RWPE2 (cell line): ENCODE data around the gene SERPIND1.

Experiments
- ATAC-seq: fragments of 200-7000 bp; cut with Tn5 transposase; 3 replicates; pipeline ENCODE4 v1.9.1; 2021; ENCODE audit warnings: low read depth
- DNase-seq: peaks from one replicate; pipeline ENCODE4 v3.0.0-alpha.2; 2020; ENCODE audit warnings: low spot score
- H3K27ac ChIP-seq: fragments of 450-650 bp; 2 replicates; pipeline ENCODE4 v1.5.1; 2017; ENCODE audit warnings: mild to moderate bottlenecking; ENCODE audit not compliant: poor library complexity, severe bottlenecking
- H3K27me3 ChIP-seq: fragments of 250-450 bp; sonication (Bioruptor Pico); 2 replicates; pipeline ENCODE4 v1.5.1; 2021; ENCODE audit warnings: mild to moderate bottlenecking, moderate library complexity; ENCODE audit not compliant: insufficient read depth, poor library complexity, severe bottlenecking
- H3K36me3 ChIP-seq: fragments of 250-450 bp; sonication (Bioruptor Pico); 2 replicates; pipeline ENCODE4 v1.5.1; 2020; ENCODE audit warnings: low read depth, mild to moderate bottlenecking, moderate library complexity
- H3K4me1 ChIP-seq: fragments of 250-450 bp; sonication (Bioruptor Pico); 2 replicates; pipeline ENCODE4 v1.5.1; 2021; ENCODE audit warnings: mild to moderate bottlenecking, moderate library complexity; ENCODE audit not compliant: insufficient read depth, poor library complexity, severe bottlenecking
- H3K4me3 ChIP-seq: fragments of 250-450 bp; sonication (Bioruptor Pico); 2 replicates; pipeline ENCODE4 v1.5.1; 2021; ENCODE audit warnings: mild to moderate bottlenecking, moderate library complexity; ENCODE audit not compliant: severe bottlenecking
- H3K9me3 ChIP-seq: fragments of 250-450 bp; sonication (Bioruptor Pico); 2 replicates; pipeline ENCODE4 v1.5.1; 2021; ENCODE audit warnings: mild to moderate bottlenecking, moderate library complexity; ENCODE audit not compliant: severe bottlenecking
- CTCF ChIP-seq: fragments of 450-650 bp; IDR thresholded peaks from one replicate; pipeline ENCODE4 v1.5.1; 2017; ENCODE audit warnings: mild to moderate bottlenecking, moderate library complexity; ENCODE audit not compliant: poor library complexity, severe bottlenecking

The SERPIND1 gene

GRCh38 chr22:20761536-20761935 is 12.4 kb upstream of the SERPIND1 start:
- TF ChIP-seq CTCF: no peak
- Histone ChIP-seq H3K36me3 (peaks cover 15% of the 10 kb centered on the region), H3K9me3 (no peaks in the 10 kb centered on the region), H3K27ac (no peak overlapping the region), H3K4me3 (no peak overlapping the region), H3K27me3 (no peaks in the 10 kb centered on the region), H3K4me1 (no peaks in the 10 kb centered on the region)
- no peak for DNase-seq
- no peak for ATAC-seq

DNA sequence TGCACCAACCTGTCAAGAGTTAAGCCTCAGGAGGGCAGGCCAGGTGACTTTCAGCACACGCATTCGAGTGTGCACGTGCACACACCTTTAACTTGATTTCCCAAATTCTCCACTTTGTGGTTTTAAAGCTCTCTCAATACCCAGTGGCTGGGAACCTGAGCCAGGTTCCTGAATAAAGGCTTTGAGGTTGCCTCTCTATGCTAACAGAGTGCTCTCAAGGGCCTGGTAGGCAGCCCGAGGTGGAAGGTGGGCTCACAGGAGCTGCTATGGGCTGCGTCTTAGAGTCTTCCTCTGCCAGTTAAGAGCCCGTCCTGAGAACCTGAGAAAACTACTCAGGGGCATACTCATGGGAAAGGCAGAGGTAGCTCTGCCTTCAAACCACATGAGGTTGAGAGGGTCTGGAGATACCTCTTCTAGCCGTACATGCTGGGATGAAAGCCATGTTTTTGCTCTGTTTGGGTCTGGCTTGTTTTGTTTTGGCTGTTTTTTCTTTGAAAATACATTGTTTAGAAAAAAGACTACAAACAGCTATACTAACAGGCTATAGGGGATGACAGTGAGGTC is 11.6 kb upstream of the SERPIND1 start:
- Histone ChIP-seq H3K9me3 (no peaks in the 10 kb centered on the region), H3K4me1 (no peaks in the 10 kb centered on the region), H3K27me3 (no peaks in the 10 kb centered on the region), H3K4me3 (no peak overlapping the region), H3K36me3 (peaks cover 15% of the 10 kb centered on the region), H3K27ac (no peak overlapping the region)
- no peak for ATAC-seq
- no peak for DNase-seq
- no peak for TF ChIP-seq CTCF

GRCh38 chr22:20763630-20764470 is 10.1 kb upstream of the SERPIND1 start:
- no peak for TF ChIP-seq CTCF
- H3K4me3 ChIP-seq: no peak overlapping the region
- no peaks in the 10 kb centered on the region for H3K27me3 ChIP-seq
- no peak for DNase-seq
- no peak overlapping the region for H3K27ac ChIP-seq
- no peaks in the 10 kb centered on the region for H3K4me1 ChIP-seq
- no peak for ATAC-seq
- H3K36me3 ChIP-seq: peaks cover 15% of the 10 kb centered on the region
- H3K9me3 ChIP-seq: no peaks in the 10 kb centered on the region

- ATAC-seq (no peak), DNase-seq (no peak)
- H3K9me3 ChIP-seq: no peaks in the 10 kb centered on the region
- no peak overlapping the region for H3K4me3 ChIP-seq
- TF ChIP-seq CTCF: no peak
- peaks cover 15% of the 10 kb centered on the region for H3K36me3 ChIP-seq
- no peaks in the 10 kb centered on the region for H3K27me3 ChIP-seq
- no peak overlapping the region for H3K27ac ChIP-seq
- no peaks in the 10 kb centered on the region for H3K4me1 ChIP-seq
These were observed 9.5 kb upstream of the SERPIND1 start for GRCh38 chr22:20764471-20764720.

- Histone ChIP-seq H3K27me3 (no peaks in the 10 kb centered on the region), H3K9me3 (no peaks in the 10 kb centered on the region), H3K36me3 (peaks cover 13% of the 10 kb centered on the region), H3K4me3 (no peak overlapping the region), H3K27ac (no peak overlapping the region), H3K4me1 (no peaks in the 10 kb centered on the region)
- no peak for TF ChIP-seq CTCF
- DNase-seq (no peak), ATAC-seq (no peak)
These were observed 9.2 kb upstream of the SERPIND1 start for GRCh38 chr22:20764729-20765128.
